ENCODE data around the gene GAB4.
"Not testable (repeated sequence)": the region's sequence is repeated elsewhere in the genome, so short reads cannot be mapped to it uniquely, and the experiment has no call there.

Gene GAB4

GRCh38 chr22:17014101-17014440 lies 6.0 kb upstream of the GAB4 start:
- H3K27me3 Mint-ChIP-seq = peaks cover 62% of the 10 kb centered on the region
- not testable (repeated sequence) for ATAC-seq, H3K4me1 Mint-ChIP-seq, H3K9me3 Mint-ChIP-seq, H3K27ac Mint-ChIP-seq, H3K36me3 Mint-ChIP-seq, H3K4me3 Mint-ChIP-seq

GRCh38 chr22:17013396-17014100 lies 5.5 kb upstream of the GAB4 start:
- no peak for ATAC-seq
- Mint-ChIP-seq H3K9me3 (no peaks in the 10 kb centered on the region), H3K27ac (no peak overlapping the region), H3K36me3 (no peaks in the 10 kb centered on the region), H3K4me1 (no peaks in the 10 kb centered on the region), H3K27me3 (peaks cover 67% of the 10 kb centered on the region), H3K4me3 (no peak overlapping the region)

DNA sequence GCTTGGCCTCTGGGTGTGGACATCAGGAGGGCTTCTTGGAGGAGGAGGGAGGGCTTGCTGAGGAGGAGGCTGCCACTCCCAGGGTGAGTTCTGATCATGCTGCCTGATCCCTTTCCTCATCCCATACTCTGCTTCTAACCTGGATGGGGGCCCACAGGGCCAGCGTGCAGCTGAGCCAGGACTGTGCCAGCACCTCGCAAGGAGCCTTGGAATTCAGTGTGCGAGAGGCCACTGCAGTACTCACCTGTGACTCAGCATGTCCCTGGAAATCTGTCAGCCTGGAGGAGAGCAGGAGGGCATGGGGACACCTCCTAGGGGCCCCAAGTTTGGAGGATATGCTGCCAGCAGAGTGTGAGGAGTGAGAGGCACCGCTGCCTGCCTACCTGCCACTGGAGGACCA lies 4.2 kb upstream of the GAB4 start:
- H3K27ac Mint-ChIP-seq = no peak overlapping the region
- no peaks in the 10 kb centered on the region for H3K36me3 Mint-ChIP-seq
- peaks cover 74% of the 10 kb centered on the region for H3K27me3 Mint-ChIP-seq
- H3K4me3 Mint-ChIP-seq = no peak overlapping the region
- ATAC-seq = no peak
- H3K9me3 Mint-ChIP-seq = no peaks in the 10 kb centered on the region
- H3K4me1 Mint-ChIP-seq = no peaks in the 10 kb centered on the region

GRCh38 chr22:17009640-17010291 lies 1.7 kb upstream of the GAB4 start:
- Mint-ChIP-seq H3K4me1 (no peaks in the 10 kb centered on the region), H3K4me3 (no peak overlapping the region), H3K9me3 (no peaks in the 10 kb centered on the region), H3K36me3 (no peaks in the 10 kb centered on the region), H3K27me3 (peaks cover 81% of the 10 kb centered on the region), H3K27ac (no peak overlapping the region)
- ATAC-seq = no peak

DNA sequence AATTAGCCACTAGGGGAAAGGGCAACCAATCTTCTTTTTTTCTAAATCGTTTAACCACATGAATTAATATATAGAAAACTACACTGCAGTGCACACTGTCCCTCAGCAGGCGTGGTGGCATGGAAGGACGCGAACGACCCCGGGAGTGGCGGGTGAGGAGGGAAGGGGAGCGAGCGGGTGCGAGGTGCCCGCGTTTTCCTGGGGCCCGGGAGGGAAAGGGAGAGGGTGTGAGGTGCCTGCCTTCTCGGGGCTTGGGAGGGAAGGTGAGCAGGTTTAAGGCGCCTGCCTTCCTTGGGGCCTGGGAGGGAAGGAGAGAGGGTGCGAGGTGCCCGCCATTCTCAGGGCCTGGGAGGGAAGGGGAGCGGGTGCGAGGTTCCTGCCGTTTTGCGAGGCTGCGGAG lies 765 bp downstream of the GAB4 start:
- ATAC-seq = no peak
- Mint-ChIP-seq H3K27ac (no peak overlapping the region), H3K36me3 (peaks cover 10% of the 10 kb centered on the region)

DNA sequence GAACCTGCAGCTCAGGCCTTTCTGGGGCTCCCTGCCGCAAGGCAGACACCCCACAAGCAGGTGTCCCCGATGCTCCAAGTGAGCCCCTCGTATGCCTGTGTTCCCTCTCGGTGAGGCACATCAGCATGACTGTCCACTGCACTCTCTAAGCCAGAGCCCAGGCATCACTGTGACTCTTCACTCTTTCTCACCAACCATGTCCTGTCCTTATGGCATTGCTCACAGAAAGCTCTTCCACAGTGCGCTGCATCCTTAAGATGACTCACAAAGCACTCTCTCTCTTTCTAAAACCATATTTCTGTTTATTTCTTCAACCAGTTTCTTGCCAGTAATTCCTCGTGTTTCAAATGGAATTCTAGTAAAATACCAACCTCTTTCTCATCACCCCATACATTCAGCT lies 18.1 kb downstream of the GAB4 start:
- no peaks in the 10 kb centered on the region for H3K9me3 Mint-ChIP-seq
- no peaks in the 10 kb centered on the region for H3K36me3 Mint-ChIP-seq
- H3K4me3 Mint-ChIP-seq = no peak overlapping the region
- H3K27me3 Mint-ChIP-seq = peaks cover 22% of the 10 kb centered on the region
- no peak for ATAC-seq
- no peaks in the 10 kb centered on the region for H3K4me1 Mint-ChIP-seq
- H3K27ac Mint-ChIP-seq = no peak overlapping the region

More for the DNA sequence above, 765 bp downstream of the GAB4 start:
- Mint-ChIP-seq H3K4me3 (no peak overlapping the region), H3K4me1 (no peaks in the 10 kb centered on the region), H3K27me3 (peaks cover 86% of the 10 kb centered on the region), H3K9me3 (peaks cover 7% of the 10 kb centered on the region)

DNA sequence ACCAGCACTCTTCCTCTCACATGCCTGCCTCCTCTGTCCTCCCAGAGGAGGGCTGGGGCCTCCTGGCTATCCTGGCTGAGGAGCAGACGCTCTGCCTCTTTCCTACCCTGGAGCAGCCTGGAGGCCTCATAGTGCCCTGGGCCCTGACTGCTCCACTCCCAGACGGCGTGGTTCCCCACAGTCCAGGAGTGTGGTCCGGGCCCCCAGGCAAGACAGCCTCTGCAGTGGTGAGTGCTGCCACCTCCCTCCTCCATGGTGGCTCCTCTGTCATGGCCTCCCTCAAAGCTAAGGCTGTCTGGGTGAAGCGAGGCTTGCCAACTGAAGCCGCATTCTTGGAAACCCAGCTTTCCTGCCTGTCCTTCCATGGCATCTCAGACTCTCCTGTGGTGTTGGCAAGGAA lies 19.8 kb downstream of the GAB4 start:
- peaks cover 22% of the 10 kb centered on the region for H3K27me3 Mint-ChIP-seq
- H3K9me3 Mint-ChIP-seq = peaks cover 5% of the 10 kb centered on the region
- H3K4me1 Mint-ChIP-seq = no peaks in the 10 kb centered on the region
- no peak for ATAC-seq
- H3K27ac Mint-ChIP-seq = no peak overlapping the region
- no peak overlapping the region for H3K4me3 Mint-ChIP-seq
- no peaks in the 10 kb centered on the region for H3K36me3 Mint-ChIP-seq

GRCh38 chr22:16987822-16988221 lies 20.2 kb downstream of the GAB4 start:
- Mint-ChIP-seq H3K27me3 (peaks cover 22% of the 10 kb centered on the region), H3K36me3 (no peaks in the 10 kb centered on the region), H3K4me1 (no peaks in the 10 kb centered on the region), H3K4me3 (no peak overlapping the region), H3K27ac (no peak overlapping the region), H3K9me3 (peaks cover 10% of the 10 kb centered on the region)
- ATAC-seq = no peak

- Mint-ChIP-seq H3K36me3 (no peaks in the 10 kb centered on the region), H3K27me3 (peaks cover 50% of the 10 kb centered on the region), H3K4me3 (no peak overlapping the region), H3K27ac (no peak overlapping the region), H3K4me1 (no peaks in the 10 kb centered on the region), H3K9me3 (no peaks in the 10 kb centered on the region)
- no peak for ATAC-seq
Observed at GRCh38 chr22:16975155-16975885, 32.7 kb downstream of the GAB4 start.

DNA sequence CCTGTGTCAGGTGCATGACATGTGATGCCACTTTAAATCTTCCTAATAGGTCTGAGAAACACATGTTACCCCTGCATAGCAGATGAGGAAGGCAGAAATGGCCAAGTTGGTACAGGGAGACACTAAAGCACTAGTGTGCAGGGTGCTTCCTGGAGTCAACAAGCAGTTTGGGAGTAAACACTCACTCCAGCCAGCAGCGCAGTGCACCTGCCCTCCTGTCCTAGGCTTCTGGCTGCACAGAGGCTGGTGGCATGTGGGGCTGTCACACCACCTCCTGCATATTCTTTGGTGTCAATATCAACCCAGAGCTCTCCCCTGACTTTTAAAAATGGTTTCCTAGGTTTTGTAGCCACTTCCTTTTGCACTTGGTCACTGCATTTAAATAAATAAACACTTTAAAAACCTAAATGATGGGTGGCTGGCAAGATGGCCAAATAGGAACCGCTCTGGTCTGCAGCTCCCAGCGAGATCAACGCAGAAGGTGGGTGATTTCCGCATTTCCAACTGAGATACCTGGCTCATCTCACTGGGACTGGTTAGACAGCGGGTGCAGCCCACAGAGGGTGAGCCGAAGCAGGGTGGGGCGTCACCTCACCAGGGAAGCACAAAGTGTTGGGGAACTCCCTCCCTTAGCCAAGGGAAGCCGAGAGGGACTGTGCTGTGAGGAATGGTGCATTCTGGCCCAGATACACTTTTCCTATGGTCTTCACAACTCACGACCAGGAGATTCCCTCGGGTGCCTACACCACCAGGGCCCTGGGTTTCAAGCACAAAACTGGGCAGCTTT lies 33.5 kb downstream of the GAB4 start:
- ATAC-seq = no peak
- Mint-ChIP-seq H3K27ac (no peak overlapping the region), H3K4me1 (no peaks in the 10 kb centered on the region), H3K9me3 (no peaks in the 10 kb centered on the region), H3K27me3 (peaks cover 50% of the 10 kb centered on the region), H3K4me3 (no peak overlapping the region), H3K36me3 (no peaks in the 10 kb centered on the region)

DNA sequence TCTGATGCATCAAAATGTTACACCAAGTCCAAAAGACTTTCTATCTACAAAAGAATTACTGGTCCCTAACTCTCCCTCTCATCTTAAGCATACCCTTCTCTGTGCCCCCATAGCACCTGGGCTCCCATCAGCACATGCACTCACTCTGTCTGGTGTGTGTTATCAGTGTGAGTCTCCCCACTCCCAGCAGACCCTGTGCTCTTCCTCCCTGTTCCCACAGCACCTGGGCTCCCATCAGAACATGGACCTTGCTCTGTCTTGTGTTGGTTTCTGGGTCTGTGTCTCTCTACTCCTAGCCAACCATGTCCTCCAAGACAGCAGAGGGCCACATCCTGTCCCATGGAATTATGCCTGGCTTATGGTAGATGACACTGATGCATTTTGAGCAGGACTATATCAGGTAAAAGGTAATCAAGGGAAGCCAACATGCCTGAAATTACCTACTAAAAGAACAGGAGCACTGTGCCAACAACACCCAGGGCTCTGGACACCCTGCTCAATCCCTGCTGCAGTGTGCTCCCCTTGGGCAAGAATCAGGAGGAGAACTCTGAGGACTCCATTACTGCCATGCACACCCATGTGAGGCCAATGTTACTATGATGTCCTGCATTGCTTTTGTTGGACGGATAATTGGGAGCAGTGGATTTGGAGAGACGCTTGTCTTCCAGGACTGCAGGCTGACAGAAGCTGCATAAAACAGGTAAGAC lies 34.3 kb downstream of the GAB4 start:
- peaks cover 51% of the 10 kb centered on the region for H3K27me3 Mint-ChIP-seq
- peak; percentile 12 for ATAC-seq
- H3K27ac Mint-ChIP-seq = no peak overlapping the region
- H3K36me3 Mint-ChIP-seq = no peaks in the 10 kb centered on the region
- H3K9me3 Mint-ChIP-seq = no peaks in the 10 kb centered on the region
- H3K4me1 Mint-ChIP-seq = no peaks in the 10 kb centered on the region
- H3K4me3 Mint-ChIP-seq = no peak overlapping the region

DNA sequence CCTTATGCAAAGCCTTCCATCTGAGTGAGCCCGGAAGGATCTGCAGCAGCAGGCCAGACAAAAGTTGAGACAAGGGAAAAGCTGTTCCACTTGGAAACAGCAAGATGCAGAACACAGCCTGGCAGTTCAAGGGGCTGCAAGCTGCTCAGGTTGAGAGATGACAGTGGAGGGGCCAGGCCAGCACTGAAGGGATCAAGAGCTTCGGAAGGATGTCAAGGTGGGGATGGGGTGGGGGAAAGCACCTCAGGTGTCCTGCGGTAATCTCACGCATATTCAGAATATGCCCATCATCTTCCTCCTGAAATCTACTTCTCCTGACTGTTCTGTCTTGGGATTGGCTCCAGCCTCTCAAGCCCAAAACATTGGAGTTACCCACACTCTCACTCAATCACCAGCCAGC lies 35.7 kb downstream of the GAB4 start:
- Mint-ChIP-seq H3K4me1 (no peaks in the 10 kb centered on the region), H3K36me3 (no peaks in the 10 kb centered on the region), H3K4me3 (no peak overlapping the region), H3K27me3 (peaks cover 53% of the 10 kb centered on the region), H3K27ac (no peak overlapping the region), H3K9me3 (no peaks in the 10 kb centered on the region)
- ATAC-seq = no peak

DNA sequence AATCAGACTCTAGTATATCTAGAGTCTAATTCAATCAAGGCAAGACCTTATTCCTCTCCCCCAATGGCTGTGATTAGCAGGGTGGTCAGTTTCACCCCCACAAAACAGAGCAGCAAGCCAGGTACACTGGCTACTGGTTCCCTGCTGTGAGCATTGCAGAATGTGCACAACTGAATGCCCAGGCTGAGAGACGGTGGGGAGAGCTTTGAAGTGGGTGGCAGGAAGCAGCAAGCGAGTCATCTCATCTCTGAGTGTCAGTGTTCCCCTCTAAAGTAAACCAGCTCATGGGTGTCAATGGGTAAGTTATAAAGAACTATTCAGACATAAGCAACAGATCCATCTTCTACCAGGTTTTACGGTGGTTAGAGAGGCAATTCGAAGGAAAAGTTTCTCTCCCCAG lies 37.6 kb downstream of the GAB4 start:
- Mint-ChIP-seq H3K4me3 (no peak overlapping the region), H3K9me3 (no peaks in the 10 kb centered on the region), H3K36me3 (no peaks in the 10 kb centered on the region), H3K4me1 (no peaks in the 10 kb centered on the region), H3K27ac (no peak overlapping the region), H3K27me3 (peaks cover 52% of the 10 kb centered on the region)
- ATAC-seq = no peak

GRCh38 chr22:16969508-16970327 lies 38.3 kb downstream of the GAB4 start:
- H3K9me3 Mint-ChIP-seq = no peaks in the 10 kb centered on the region
- peaks cover 52% of the 10 kb centered on the region for H3K27me3 Mint-ChIP-seq
- H3K36me3 Mint-ChIP-seq = no peaks in the 10 kb centered on the region
- ATAC-seq = no peak
- no peak overlapping the region for H3K4me3 Mint-ChIP-seq
- no peaks in the 10 kb centered on the region for H3K4me1 Mint-ChIP-seq
- no peak overlapping the region for H3K27ac Mint-ChIP-seq

Measured in stimulated activated memory B cell treated with anti-CD40 and anti-IgM and Interleukin-4, amounts not matched to agents 10 μg/mL and 1 μg/mL and 100 μg/mL, for 72 hours (primary cell).